KMS-11 (cell line): ENCODE measurements around the gene ZNF570.

Experiments
- H2AFZ ChIP-seq: fragments of 200-600 bp; sonication (generic); 2 replicates; pipeline ENCODE4 v1.6.1; 2016; ENCODE audit warnings: antibody characterized with exemption, mixed run types, low read depth
- H3K27ac ChIP-seq: fragments of 200-600 bp; sonication (generic); 2 replicates; pipeline ENCODE4 v1.6.1; 2016; ENCODE audit warnings: mild to moderate bottlenecking, mixed run types
- H3K27me3 ChIP-seq: fragments of 200-600 bp; sonication (generic); 2 replicates; pipeline ENCODE4 v1.6.1; 2017; ENCODE audit warnings: mild to moderate bottlenecking, low read depth, mixed run types, moderate library complexity; ENCODE audit not compliant: insufficient read depth
- H3K36me3 ChIP-seq: fragments of 200-600 bp; sonication (generic); 2 replicates; pipeline ENCODE4 v1.6.1; 2017; ENCODE audit warnings: mild to moderate bottlenecking, mixed run types; ENCODE audit not compliant: insufficient read depth
- H3K4me1 ChIP-seq: fragments of 200-600 bp; sonication (generic); 2 replicates; pipeline ENCODE4 v1.6.1; 2016; ENCODE audit warnings: mild to moderate bottlenecking, low read depth, mixed run types; ENCODE audit not compliant: poor library complexity, severe bottlenecking
- H3K4me2 ChIP-seq: fragments of 200-600 bp; sonication (generic); 2 replicates; pipeline ENCODE4 v1.7.0; 2016; ENCODE audit warnings: mild to moderate bottlenecking, mixed run types
- H3K4me3 ChIP-seq: fragments of 200-600 bp; sonication (generic); IDR thresholded peaks from 2 replicates; pipeline ENCODE4 v1.6.1; 2017; ENCODE audit warnings: low read depth, low read length, mixed read lengths; ENCODE audit not compliant: insufficient read depth
- H3K79me2 ChIP-seq: fragments of 200-600 bp; sonication (generic); 2 replicates; pipeline ENCODE4 v1.6.1; 2016; ENCODE audit warnings: low read depth, mixed run types; ENCODE audit not compliant: insufficient read depth
- H3K9ac ChIP-seq: fragments of 200-600 bp; sonication (generic); 2 replicates; pipeline ENCODE4 v1.6.1; 2016; ENCODE audit warnings: mild to moderate bottlenecking, mixed run types
- H4K20me1 ChIP-seq: fragments of 200-600 bp; sonication (generic); 2 replicates; pipeline ENCODE4 v1.6.1; 2016; ENCODE audit warnings: mild to moderate bottlenecking, mixed run types; ENCODE audit not compliant: insufficient read depth
- TF ChIP-seq, protein P1 (sequence below): fragments of 200-600 bp; sonication (generic); conservative IDR thresholded peaks from 2 replicates; pipeline ENCODE4 v1.6.1; 2017; ENCODE audit warnings: low read depth, mild to moderate bottlenecking, antibody characterized with exemption, low read length, moderate library complexity, mixed read lengths

ZNF570 gene

DNA sequence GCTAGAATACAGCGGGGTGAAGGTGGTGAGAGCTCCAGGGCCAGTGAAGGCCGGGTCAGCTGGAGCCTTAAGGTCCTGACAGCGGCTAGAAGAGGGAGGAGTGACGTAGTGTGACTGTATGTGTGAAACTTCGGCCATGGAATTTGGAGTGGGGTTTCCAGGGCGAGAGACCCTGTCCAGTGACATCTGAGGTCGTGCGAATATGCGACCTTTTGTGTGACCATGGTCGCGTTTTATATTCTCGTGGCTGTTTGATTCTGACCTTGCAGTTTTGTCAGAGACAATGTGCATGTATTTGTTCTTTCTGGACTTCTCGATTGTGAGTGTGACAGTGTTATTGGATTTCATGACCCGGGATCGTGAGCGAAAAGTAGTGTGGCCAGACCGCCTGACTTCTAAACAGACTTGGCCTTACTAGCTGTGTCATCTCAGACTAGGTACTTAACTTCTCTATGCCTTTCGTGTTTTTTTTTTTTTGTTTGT, 1.5 kb upstream of the ZNF570 start:
- TF ChIP-seq, protein P1, sequence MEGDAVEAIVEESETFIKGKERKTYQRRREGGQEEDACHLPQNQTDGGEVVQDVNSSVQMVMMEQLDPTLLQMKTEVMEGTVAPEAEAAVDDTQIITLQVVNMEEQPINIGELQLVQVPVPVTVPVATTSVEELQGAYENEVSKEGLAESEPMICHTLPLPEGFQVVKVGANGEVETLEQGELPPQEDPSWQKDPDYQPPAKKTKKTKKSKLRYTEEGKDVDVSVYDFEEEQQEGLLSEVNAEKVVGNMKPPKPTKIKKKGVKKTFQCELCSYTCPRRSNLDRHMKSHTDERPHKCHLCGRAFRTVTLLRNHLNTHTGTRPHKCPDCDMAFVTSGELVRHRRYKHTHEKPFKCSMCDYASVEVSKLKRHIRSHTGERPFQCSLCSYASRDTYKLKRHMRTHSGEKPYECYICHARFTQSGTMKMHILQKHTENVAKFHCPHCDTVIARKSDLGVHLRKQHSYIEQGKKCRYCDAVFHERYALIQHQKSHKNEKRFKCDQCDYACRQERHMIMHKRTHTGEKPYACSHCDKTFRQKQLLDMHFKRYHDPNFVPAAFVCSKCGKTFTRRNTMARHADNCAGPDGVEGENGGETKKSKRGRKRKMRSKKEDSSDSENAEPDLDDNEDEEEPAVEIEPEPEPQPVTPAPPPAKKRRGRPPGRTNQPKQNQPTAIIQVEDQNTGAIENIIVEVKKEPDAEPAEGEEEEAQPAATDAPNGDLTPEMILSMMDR: no peak
- Histone ChIP-seq H2AFZ (peak overlapping the region; percentile 73), H3K36me3 (no peaks in the 10 kb centered on the region), H3K79me2 (no peaks in the 10 kb centered on the region), H3K4me2 (no peak overlapping the region; the same call in 1 of the 2 replicates), H3K9ac (no peak overlapping the region), H3K4me1 (no peaks in the 10 kb centered on the region), H3K27me3 (no peaks in the 10 kb centered on the region), H4K20me1 (no peaks in the 10 kb centered on the region), H3K27ac (no peak overlapping the region), H3K4me3 (peak overlapping the region; percentile 31)

DNA sequence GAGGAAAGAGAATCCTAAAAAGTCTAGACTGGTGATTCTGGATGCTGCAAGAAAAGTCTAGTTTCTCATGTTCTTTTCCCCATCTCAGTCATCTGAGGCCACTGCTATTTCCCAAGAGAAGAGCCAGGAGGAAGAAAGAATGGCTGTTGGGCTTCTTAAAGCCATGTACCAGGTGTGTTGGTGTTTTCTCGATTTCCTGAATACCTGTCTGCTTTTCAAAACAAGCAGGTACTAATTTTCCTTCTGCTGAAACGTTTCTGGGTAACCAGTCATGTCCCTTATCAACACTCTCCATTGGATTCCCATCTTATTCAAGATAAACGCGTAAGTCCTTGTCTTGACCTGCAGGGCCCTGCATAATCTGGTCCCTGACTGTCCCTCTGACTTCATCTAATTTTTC, 1.1 kb downstream of the ZNF570 start:
- Histone ChIP-seq H3K27me3 (no peaks in the 10 kb centered on the region), H3K4me3 (no peak overlapping the region), H2AFZ (no peak overlapping the region), H3K9ac (no peak overlapping the region), H3K4me2 (no peak overlapping the region), H3K79me2 (no peaks in the 10 kb centered on the region), H3K27ac (no peak overlapping the region), H3K4me1 (no peaks in the 10 kb centered on the region), H4K20me1 (no peaks in the 10 kb centered on the region), H3K36me3 (no peaks in the 10 kb centered on the region)
- TF ChIP-seq, protein P1: no peak

- no peaks in the 10 kb centered on the region for H3K79me2 ChIP-seq
- H3K9ac ChIP-seq: no peak overlapping the region
- H3K4me2 ChIP-seq: no peak overlapping the region
- H3K27me3 ChIP-seq: no peaks in the 10 kb centered on the region
- H2AFZ ChIP-seq: no peak overlapping the region
- no peaks in the 10 kb centered on the region for H4K20me1 ChIP-seq
- H3K4me3 ChIP-seq: no peak overlapping the region
- TF ChIP-seq, protein P1: no peak
- H3K4me1 ChIP-seq: no peaks in the 10 kb centered on the region
- no peak overlapping the region for H3K27ac ChIP-seq
- H3K36me3 ChIP-seq: no peaks in the 10 kb centered on the region
These were observed 3.0 kb downstream of the ZNF570 start for GRCh38 chr19:37472165-37472564.

GRCh38 chr19:37484406-37485168, 15.4 kb downstream of the ZNF570 start:
- H2AFZ ChIP-seq: no peak overlapping the region
- H3K36me3 ChIP-seq: no peaks in the 10 kb centered on the region
- no peaks in the 10 kb centered on the region for H3K27me3 ChIP-seq

More at GRCh38 chr19:37484406-37485168, 15.4 kb downstream of the ZNF570 start:
- Histone ChIP-seq H3K4me2 (no peak overlapping the region), H3K79me2 (no peaks in the 10 kb centered on the region), H3K27ac (no peak overlapping the region), H3K9ac (no peak overlapping the region), H4K20me1 (no peaks in the 10 kb centered on the region), H3K4me1 (no peaks in the 10 kb centered on the region), H3K4me3 (no peak overlapping the region)
- TF ChIP-seq, protein P1: no peak
